SJCRH30 (cell line): ENCODE data around the gene DNAJC18. TPM values are rescaled to one million over a fixed set of nuclear protein-coding genes. Genes with fewer than 3 reads are reported as not detected.

ENCODE experiments used
- DNase-seq, 2 experiments: peaks; one replicate each; pipeline ENCODE4 v3.0.0-alpha.2; 2015 to 2020
- H3K27ac ChIP-seq: fragments of 250-450 bp; sonication (Bioruptor Pico); 2 replicates; pipeline ENCODE4 v1.5.1; 2020; ENCODE audit warnings: mild to moderate bottlenecking, moderate library complexity
- H3K27me3 ChIP-seq: fragments of 250-450 bp; sonication (Bioruptor Pico); 2 replicates; pipeline ENCODE4 v1.5.1; 2020; ENCODE audit warnings: mild to moderate bottlenecking, moderate library complexity
- H3K36me3 ChIP-seq: fragments of 250-450 bp; sonication (Bioruptor Pico); 2 replicates; pipeline ENCODE4 v1.5.1; 2020; ENCODE audit warnings: mild to moderate bottlenecking, moderate library complexity
- H3K4me1 ChIP-seq: fragments of 250-450 bp; sonication (Bioruptor Pico); 2 replicates; pipeline ENCODE4 v1.5.1; 2020; ENCODE audit warnings: mild to moderate bottlenecking, moderate library complexity
- H3K4me3 ChIP-seq: fragments of 250-450 bp; sonication (Bioruptor Pico); 2 replicates; pipeline ENCODE4 v1.5.1; 2020; ENCODE audit warnings: mild to moderate bottlenecking, moderate library complexity
- H3K9me3 ChIP-seq: fragments of 250-450 bp; sonication (Bioruptor Pico); replicated peaks from 2 replicates; pipeline ENCODE4 v1.5.1; 2020; ENCODE audit warnings: mild to moderate bottlenecking, moderate library complexity
- total RNA-seq: library from RNA; depleted of rRNA; stranded (reverse); fragments of >200 nt; shearing (Covaris generic); gene quantifications from 2 replicates; pipeline ENCODE4 v1.2.3, GENCODE V29; 2014

The DNAJC18 gene
- total RNA-seq, 1 experiment from 2014 or later, result 19.8 TPM

GRCh38 chr5:139472386-139473030 lies 33.2 kb upstream of the DNAJC18 start:
- DNase-seq, result no peak
- Histone ChIP-seq H3K4me3 (no peak overlapping the region), H3K36me3 (no peaks in the 10 kb centered on the region), H3K27me3 (no peaks in the 10 kb centered on the region), H3K27ac (no peak overlapping the region; the same call in 1 of the 2 replicates), H3K4me1 (peaks cover 21% of the 10 kb centered on the region; the same call in 1 of the 2 replicates), H3K9me3 (no peaks in the 10 kb centered on the region)

- H3K4me1 ChIP-seq, result peaks cover 21% of the 10 kb centered on the region; the same call in 1 of the 2 replicates
- H3K27me3 ChIP-seq, result no peaks in the 10 kb centered on the region
- H3K27ac ChIP-seq, result no peak within 1 kb of the TSS
- H3K36me3 ChIP-seq, result no peaks in the 10 kb centered on the region
- DNase-seq, result no peak
- H3K4me3 ChIP-seq, result no peak within 1 kb of the TSS
- H3K9me3 ChIP-seq, result no peaks in the 10 kb centered on the region
Observed at GRCh38 chr5:139470821-139471300, 31.5 kb upstream of the DNAJC18 start, which contains the start of gene SMIM33. Gene SMIM33, plus strand, starts transcription at chr5:139471004. Its CDS starts 118 bp downstream, at chr5:139471122.

GRCh38 chr5:139468421-139468931 lies 29.2 kb upstream of the DNAJC18 start:
- no peaks in the 10 kb centered on the region for H3K36me3 ChIP-seq
- no peak overlapping the region for H3K4me3 ChIP-seq
- no peaks in the 10 kb centered on the region for H3K27me3 ChIP-seq
- no peaks in the 10 kb centered on the region for H3K9me3 ChIP-seq
- H3K4me1 ChIP-seq, result peaks cover 15% of the 10 kb centered on the region; the same call in 1 of the 2 replicates
- no peak for DNase-seq
- H3K27ac ChIP-seq, result no peak overlapping the region

GRCh38 chr5:139462586-139463276 lies 23.4 kb upstream of the DNAJC18 start, which contains the start of gene ECSCR:
Gene ECSCR, minus strand, starts transcription at chr5:139462743. Its CDS starts 73 bp downstream, at chr5:139462670.
- H3K36me3 ChIP-seq, result no peaks in the 10 kb centered on the region
- DNase-seq, result peak in 1 of 2 experiments; percentile 31
- H3K4me1 ChIP-seq, result peaks cover 30% of the 10 kb centered on the region
- H3K27ac ChIP-seq, result peak within 1 kb of the TSS; percentile 11; the same call in 1 of the 2 replicates
- no peaks in the 10 kb centered on the region for H3K27me3 ChIP-seq
- no peak within 1 kb of the TSS for H3K4me3 ChIP-seq
- no peaks in the 10 kb centered on the region for H3K9me3 ChIP-seq

GRCh38 chr5:139461698-139462097 lies 22.4 kb upstream of the DNAJC18 start:
- H3K36me3 ChIP-seq, result no peaks in the 10 kb centered on the region
- no peak overlapping the region for H3K27ac ChIP-seq
- peaks cover 30% of the 10 kb centered on the region for H3K4me1 ChIP-seq
- H3K4me3 ChIP-seq, result no peak overlapping the region
- no peak for DNase-seq
- H3K27me3 ChIP-seq, result no peaks in the 10 kb centered on the region
- no peaks in the 10 kb centered on the region for H3K9me3 ChIP-seq

- no peaks in the 10 kb centered on the region for H3K9me3 ChIP-seq
- H3K27me3 ChIP-seq, result no peaks in the 10 kb centered on the region
- DNase-seq, result no peak
- H3K4me3 ChIP-seq, result no peak overlapping the region
- peaks cover 30% of the 10 kb centered on the region for H3K4me1 ChIP-seq
- no peak overlapping the region for H3K27ac ChIP-seq
- H3K36me3 ChIP-seq, result no peaks in the 10 kb centered on the region
Observed at GRCh38 chr5:139461176-139461575, 21.9 kb upstream of the DNAJC18 start.

- no peaks in the 10 kb centered on the region for H3K36me3 ChIP-seq
- peak in 1 of 2 experiments; percentile 42 for DNase-seq
- peaks cover 30% of the 10 kb centered on the region for H3K4me1 ChIP-seq
- H3K4me3 ChIP-seq, result no peak overlapping the region
- H3K9me3 ChIP-seq, result no peaks in the 10 kb centered on the region
- no peaks in the 10 kb centered on the region for H3K27me3 ChIP-seq
- H3K27ac ChIP-seq, result no peak overlapping the region
Observed at GRCh38 chr5:139460455-139460854, 21.1 kb upstream of the DNAJC18 start.

- H3K27ac ChIP-seq, result no peak overlapping the region
- H3K4me1 ChIP-seq, result peaks cover 30% of the 10 kb centered on the region
- no peak overlapping the region for H3K4me3 ChIP-seq
- no peaks in the 10 kb centered on the region for H3K27me3 ChIP-seq
- DNase-seq, result no peak
- H3K9me3 ChIP-seq, result no peaks in the 10 kb centered on the region
- H3K36me3 ChIP-seq, result no peaks in the 10 kb centered on the region
Observed at GRCh38 chr5:139459451-139459934, 20.2 kb upstream of the DNAJC18 start.

- Histone ChIP-seq H3K4me1 (peaks cover 30% of the 10 kb centered on the region), H3K27ac (no peak overlapping the region), H3K4me3 (no peak overlapping the region), H3K36me3 (no peaks in the 10 kb centered on the region), H3K27me3 (no peaks in the 10 kb centered on the region), H3K9me3 (no peaks in the 10 kb centered on the region)
- no peak for DNase-seq
Observed at GRCh38 chr5:139458580-139459407, 19.5 kb upstream of the DNAJC18 start.

GRCh38 chr5:139457653-139458306 lies 18.5 kb upstream of the DNAJC18 start:
- no peak overlapping the region for H3K27ac ChIP-seq

GRCh38 chr5:139457241-139457640 lies 17.9 kb upstream of the DNAJC18 start:
- H3K36me3 ChIP-seq, result no peaks in the 10 kb centered on the region
- H3K27ac ChIP-seq, result no peak overlapping the region
- peaks cover 22% of the 10 kb centered on the region for H3K4me1 ChIP-seq
- no peak overlapping the region for H3K4me3 ChIP-seq
- no peaks in the 10 kb centered on the region for H3K27me3 ChIP-seq
- no peak for DNase-seq
- H3K9me3 ChIP-seq, result no peaks in the 10 kb centered on the region

More at GRCh38 chr5:139457653-139458306, 18.5 kb upstream of the DNAJC18 start:
- no peak for DNase-seq
- Histone ChIP-seq H3K4me1 (peaks cover 27% of the 10 kb centered on the region), H3K27me3 (no peaks in the 10 kb centered on the region), H3K9me3 (no peaks in the 10 kb centered on the region), H3K4me3 (no peak overlapping the region), H3K36me3 (no peaks in the 10 kb centered on the region)

- no peaks in the 10 kb centered on the region for H3K27me3 ChIP-seq
- DNase-seq, result no peak
- no peaks in the 10 kb centered on the region for H3K9me3 ChIP-seq
- no peak overlapping the region for H3K27ac ChIP-seq
- H3K4me1 ChIP-seq, result peaks cover 17% of the 10 kb centered on the region
- no peak overlapping the region for H3K4me3 ChIP-seq
- H3K36me3 ChIP-seq, result no peaks in the 10 kb centered on the region
Observed at GRCh38 chr5:139456776-139457175, 17.5 kb upstream of the DNAJC18 start.

- H3K4me3 ChIP-seq, result no peak overlapping the region
- H3K27ac ChIP-seq, result no peak overlapping the region
- H3K36me3 ChIP-seq, result no peaks in the 10 kb centered on the region
- no peaks in the 10 kb centered on the region for H3K27me3 ChIP-seq
- DNase-seq, result no peak
- H3K9me3 ChIP-seq, result no peaks in the 10 kb centered on the region
- peaks cover 8% of the 10 kb centered on the region; the same call in 1 of the 2 replicates for H3K4me1 ChIP-seq
Observed at GRCh38 chr5:139454568-139455290, 15.4 kb upstream of the DNAJC18 start.
